WTC11 (cell line): ENCODE measurements around the gene KIF5A.

Experiments used
- ATF1 ChIP-seq: sonication (generic); formaldehyde crosslinking; IDR thresholded peaks from 2 replicates; pipeline ENCODE4 v1.8.1; 2023; ENCODE audit warnings: mild to moderate bottlenecking, moderate library complexity, missing genetic modification reagents
- CTCF ChIP-seq: fragments of 200-600 bp; IDR thresholded peaks from 2 replicates; pipeline ENCODE4 v1.8.0; 2022; ENCODE audit warnings: antibody characterized with exemption
- ELF4 ChIP-seq: sonication (generic); formaldehyde crosslinking; IDR thresholded peaks from 2 replicates; pipeline ENCODE4 v1.8.1; 2022; ENCODE audit warnings: low read depth, mild to moderate bottlenecking, moderate library complexity, missing genetic modification reagents
- FOXK1 ChIP-seq: sonication (generic); formaldehyde crosslinking; IDR thresholded peaks from 2 replicates; pipeline ENCODE4 v1.8.0; 2022; ENCODE audit warnings: mild to moderate bottlenecking, moderate library complexity, missing genetic modification reagents
- USF2 ChIP-seq: sonication (generic); formaldehyde crosslinking; IDR thresholded peaks from 2 replicates; pipeline ENCODE4 v1.8.1; 2023; ENCODE audit warnings: mild to moderate bottlenecking, missing genetic modification reagents, moderate library complexity
- TF ChIP-seq, protein P1 (sequence below): sonication (generic); formaldehyde crosslinking; conservative IDR thresholded peaks from 2 replicates; pipeline ENCODE4 v1.8.1; 2022; ENCODE audit warnings: mild to moderate bottlenecking, missing genetic modification reagents
- TF ChIP-seq, protein P2 (sequence below): sonication (generic); formaldehyde crosslinking; IDR thresholded peaks from 2 replicates; pipeline ENCODE4 v1.8.0; 2022; ENCODE audit warnings: mild to moderate bottlenecking, missing genetic modification reagents

GRCh38 chr12:57543581-57543980 lies 6.3 kb upstream of the KIF5A start:
- TF ChIP-seq CTCF (no peak), FOXK1 (CRISPR knock-in tag) (no peak), ATF1 (CRISPR knock-in tag) (no peak), USF2 (CRISPR knock-in tag) (no peak), ELF4 (CRISPR knock-in tag) (no peak)
- TF ChIP-seq, protein P1, sequence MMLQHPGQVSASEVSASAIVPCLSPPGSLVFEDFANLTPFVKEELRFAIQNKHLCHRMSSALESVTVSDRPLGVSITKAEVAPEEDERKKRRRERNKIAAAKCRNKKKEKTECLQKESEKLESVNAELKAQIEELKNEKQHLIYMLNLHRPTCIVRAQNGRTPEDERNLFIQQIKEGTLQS (CRISPR knock-in tag), result no peak
- TF ChIP-seq, protein P2, sequence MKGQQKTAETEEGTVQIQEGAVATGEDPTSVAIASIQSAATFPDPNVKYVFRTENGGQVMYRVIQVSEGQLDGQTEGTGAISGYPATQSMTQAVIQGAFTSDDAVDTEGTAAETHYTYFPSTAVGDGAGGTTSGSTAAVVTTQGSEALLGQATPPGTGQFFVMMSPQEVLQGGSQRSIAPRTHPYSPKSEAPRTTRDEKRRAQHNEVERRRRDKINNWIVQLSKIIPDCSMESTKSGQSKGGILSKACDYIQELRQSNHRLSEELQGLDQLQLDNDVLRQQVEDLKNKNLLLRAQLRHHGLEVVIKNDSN (CRISPR knock-in tag), result no peak
